Chondrocyte (in vitro differentiated cells): ENCODE data around the gene GSAP. TPM values are rescaled to one million over a fixed set of nuclear protein-coding genes. Genes with fewer than 3 reads are reported as not detected.
A peak's percentile ranks its signal among the peaks of the same experiment; 100 is the strongest.

ENCODE experiments used
- DNase-seq: peaks from one replicate; pipeline ENCODE4 v3.0.0; 2021; ENCODE audit warnings: mixed read lengths, low spot score
- H3K27ac Mint-ChIP-seq: one replicate; pipeline ENCODE4 v1.8.0; 2021; ENCODE audit warnings: mild to moderate bottlenecking, moderate library complexity, mixed read lengths; ENCODE audit not compliant: unreplicated experiment
- H3K27me3 Mint-ChIP-seq: 2 replicates; pipeline ENCODE4 v1.8.0; 2021; ENCODE audit warnings: low read depth, mixed read lengths
- H3K36me3 Mint-ChIP-seq: 2 replicates; pipeline ENCODE4 v1.8.0; 2021; ENCODE audit warnings: low read depth, mixed read lengths
- H3K4me1 Mint-ChIP-seq: 2 replicates; pipeline ENCODE4 v1.8.0; 2021; ENCODE audit warnings: low read depth, mild to moderate bottlenecking, mixed read lengths
- H3K4me3 Mint-ChIP-seq: one replicate; pipeline ENCODE4 v1.8.0; 2021; ENCODE audit warnings: mild to moderate bottlenecking, moderate library complexity, mixed read lengths; ENCODE audit not compliant: unreplicated experiment
- H3K9me3 Mint-ChIP-seq: 2 replicates; pipeline ENCODE4 v1.8.0; 2021; ENCODE audit warnings: low read depth, mixed read lengths
- total RNA-seq: library from RNA; stranded (reverse); gene quantifications from 3 replicates; pipeline ENCODE4 v1.2.1, GENCODE V29; 2021
- TF ChIP-seq, protein P1 (sequence below): fragments of 200-600 bp; sonication (generic); IDR thresholded peaks from 2 replicates; pipeline ENCODE4 v1.5.0; 2021; ENCODE audit warnings: antibody characterized with exemption, mild to moderate bottlenecking, moderate library complexity

The GSAP gene
- total RNA-seq, 1 donor from 2014 or later = 1.9 TPM

GRCh38 chr7:77428777-77429231 lies 12.7 kb upstream of the GSAP start:
- H3K4me3 Mint-ChIP-seq = no peak overlapping the region
- H3K4me1 Mint-ChIP-seq = peaks cover 37% of the 10 kb centered on the region
- no peaks in the 10 kb centered on the region for H3K27me3 Mint-ChIP-seq
- no peaks in the 10 kb centered on the region for H3K36me3 Mint-ChIP-seq
- H3K27ac Mint-ChIP-seq = no peak overlapping the region
- H3K9me3 Mint-ChIP-seq = no peaks in the 10 kb centered on the region
- no peak for DNase-seq
- TF ChIP-seq, protein P1, sequence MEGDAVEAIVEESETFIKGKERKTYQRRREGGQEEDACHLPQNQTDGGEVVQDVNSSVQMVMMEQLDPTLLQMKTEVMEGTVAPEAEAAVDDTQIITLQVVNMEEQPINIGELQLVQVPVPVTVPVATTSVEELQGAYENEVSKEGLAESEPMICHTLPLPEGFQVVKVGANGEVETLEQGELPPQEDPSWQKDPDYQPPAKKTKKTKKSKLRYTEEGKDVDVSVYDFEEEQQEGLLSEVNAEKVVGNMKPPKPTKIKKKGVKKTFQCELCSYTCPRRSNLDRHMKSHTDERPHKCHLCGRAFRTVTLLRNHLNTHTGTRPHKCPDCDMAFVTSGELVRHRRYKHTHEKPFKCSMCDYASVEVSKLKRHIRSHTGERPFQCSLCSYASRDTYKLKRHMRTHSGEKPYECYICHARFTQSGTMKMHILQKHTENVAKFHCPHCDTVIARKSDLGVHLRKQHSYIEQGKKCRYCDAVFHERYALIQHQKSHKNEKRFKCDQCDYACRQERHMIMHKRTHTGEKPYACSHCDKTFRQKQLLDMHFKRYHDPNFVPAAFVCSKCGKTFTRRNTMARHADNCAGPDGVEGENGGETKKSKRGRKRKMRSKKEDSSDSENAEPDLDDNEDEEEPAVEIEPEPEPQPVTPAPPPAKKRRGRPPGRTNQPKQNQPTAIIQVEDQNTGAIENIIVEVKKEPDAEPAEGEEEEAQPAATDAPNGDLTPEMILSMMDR = no peak

DNA sequence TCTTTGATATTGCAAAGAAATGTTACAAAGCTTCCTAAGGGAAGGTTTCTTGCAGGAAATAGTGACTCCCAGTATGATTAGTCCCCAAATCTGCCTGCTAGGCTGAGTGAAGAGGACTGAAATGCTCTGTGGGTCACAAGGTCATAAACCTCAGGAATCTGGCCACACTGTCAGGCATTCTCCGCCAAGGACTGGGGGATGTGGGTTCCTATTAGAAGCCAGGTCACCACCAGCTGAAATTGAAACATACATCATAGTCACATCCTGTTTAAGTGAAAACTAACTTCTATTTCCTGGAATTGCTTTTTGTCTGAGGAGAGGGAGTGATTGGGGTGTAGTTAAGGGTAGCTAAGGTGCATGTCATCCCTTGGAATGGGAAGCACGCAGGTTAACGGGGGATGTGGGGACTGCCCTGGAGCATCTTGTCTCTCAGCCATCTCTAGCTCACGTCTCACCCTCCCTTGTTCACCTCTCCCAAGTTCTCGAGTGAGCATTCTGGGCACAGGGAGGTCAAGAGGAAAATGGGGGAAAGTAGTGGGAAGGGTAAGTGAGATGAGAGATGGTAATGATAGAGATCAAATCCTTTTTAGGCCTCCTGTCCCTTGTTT lies 12.0 kb upstream of the GSAP start:
- TF ChIP-seq, protein P1 = no peak
- Mint-ChIP-seq H3K27me3 (no peaks in the 10 kb centered on the region), H3K4me1 (peaks cover 32% of the 10 kb centered on the region), H3K36me3 (no peaks in the 10 kb centered on the region), H3K27ac (peak overlapping the region; percentile 71), H3K4me3 (no peak overlapping the region), H3K9me3 (no peaks in the 10 kb centered on the region)
- no peak for DNase-seq

DNA sequence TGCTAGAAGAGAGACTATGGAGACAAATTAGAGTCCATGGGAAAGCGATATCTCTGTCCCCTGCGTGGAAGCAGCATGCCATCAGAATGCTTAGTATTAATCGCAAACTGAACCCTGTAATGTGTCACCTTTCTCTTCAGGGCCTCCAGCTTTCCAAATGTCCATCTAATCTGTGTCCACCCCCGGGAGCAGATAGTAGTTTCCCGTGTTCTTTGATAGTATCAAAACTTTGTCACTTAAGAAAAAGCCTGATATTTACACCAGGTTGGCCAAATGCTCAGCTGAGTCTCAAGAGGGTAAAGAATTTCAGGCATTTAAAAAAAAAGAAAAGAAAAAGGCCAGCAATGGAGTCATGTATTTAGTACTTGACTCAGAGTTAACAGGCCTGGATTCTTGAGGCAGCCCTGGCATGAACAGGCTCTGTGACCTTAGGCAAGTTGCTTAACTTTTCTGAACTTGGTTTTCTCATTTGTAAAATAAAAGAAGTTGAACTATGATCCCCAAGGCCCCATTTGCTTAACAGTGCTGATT lies 10.4 kb upstream of the GSAP start:
- peaks cover 32% of the 10 kb centered on the region for H3K4me1 Mint-ChIP-seq
- H3K9me3 Mint-ChIP-seq = no peaks in the 10 kb centered on the region
- H3K4me3 Mint-ChIP-seq = peak overlapping the region; percentile 45
- H3K27me3 Mint-ChIP-seq = no peaks in the 10 kb centered on the region
- TF ChIP-seq, protein P1 = no peak
- no peaks in the 10 kb centered on the region for H3K36me3 Mint-ChIP-seq
- no peak for DNase-seq
- H3K27ac Mint-ChIP-seq = peak overlapping the region; percentile 68

GRCh38 chr7:77426052-77426404 lies 9.9 kb upstream of the GSAP start:
- H3K4me3 Mint-ChIP-seq = peak overlapping the region; percentile 45
- no peak for DNase-seq
- peaks cover 32% of the 10 kb centered on the region for H3K4me1 Mint-ChIP-seq
- H3K36me3 Mint-ChIP-seq = no peaks in the 10 kb centered on the region
- TF ChIP-seq, protein P1 = no peak
- peak overlapping the region; percentile 75 for H3K27ac Mint-ChIP-seq
- no peaks in the 10 kb centered on the region for H3K9me3 Mint-ChIP-seq
- no peaks in the 10 kb centered on the region for H3K27me3 Mint-ChIP-seq

DNA sequence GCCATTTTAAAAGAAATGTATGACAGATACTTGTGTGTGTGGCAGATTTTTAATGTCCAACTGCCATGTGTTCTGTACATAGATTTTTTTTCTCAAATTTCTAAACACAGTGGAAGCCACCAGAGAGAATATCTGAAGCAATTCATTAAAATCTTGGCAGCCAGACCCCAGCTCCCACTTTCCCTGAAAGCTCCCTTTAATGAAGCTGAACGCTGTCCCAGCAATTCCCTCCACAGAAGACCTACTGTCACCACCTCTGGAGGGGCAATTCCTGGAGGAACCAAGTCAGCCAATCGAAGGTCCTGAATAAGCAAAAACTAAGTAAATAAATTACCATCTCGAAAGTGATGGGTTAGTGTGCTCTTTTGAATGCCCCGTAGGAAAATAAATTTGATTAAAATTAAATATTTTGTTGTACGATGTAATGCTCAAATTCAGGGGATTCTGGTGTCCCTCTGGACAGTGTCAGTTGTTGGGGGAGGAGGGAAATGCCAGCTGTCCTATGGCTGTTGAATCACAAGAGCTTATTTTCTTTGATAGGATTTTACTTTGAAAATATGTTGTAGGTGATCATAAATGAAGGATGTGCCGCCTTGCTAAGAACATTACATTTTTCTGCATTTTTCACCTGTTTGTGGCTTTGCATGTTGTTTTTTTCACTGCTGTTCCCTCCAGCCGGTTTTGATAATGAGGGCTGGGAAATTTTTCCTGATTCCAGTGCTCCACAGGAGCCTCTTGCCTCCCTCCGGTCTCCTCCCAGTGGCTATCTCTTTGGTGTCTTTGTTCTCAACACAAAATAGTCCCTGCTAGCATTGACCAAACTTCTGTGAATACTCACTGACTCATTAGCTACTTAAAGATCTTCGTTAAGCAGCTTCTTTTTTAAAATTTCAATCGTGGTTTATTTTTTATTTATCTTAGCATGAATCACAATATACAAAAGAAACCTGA lies 9.2 kb upstream of the GSAP start:
- H3K9me3 Mint-ChIP-seq = no peaks in the 10 kb centered on the region
- peaks cover 34% of the 10 kb centered on the region for H3K4me1 Mint-ChIP-seq
- no peaks in the 10 kb centered on the region for H3K36me3 Mint-ChIP-seq
- TF ChIP-seq, protein P1 = no peak
- no peak for DNase-seq
- peak overlapping the region; percentile 45 for H3K4me3 Mint-ChIP-seq
- no peaks in the 10 kb centered on the region for H3K27me3 Mint-ChIP-seq
- peak overlapping the region; percentile 75 for H3K27ac Mint-ChIP-seq
